Hematopoietic multipotent progenitor cell treated with erythropoietin and hydrocortisone succinate and interleukin-3 and kit ligand, for 6 days (in vitro differentiated cells): Measurements from ENCODE around the gene POLR2L.

Experiments used
- DNase-seq: peaks from one replicate; pipeline ENCODE4 v3.0.0-alpha.2; 2015

POLR2L gene

DNA sequence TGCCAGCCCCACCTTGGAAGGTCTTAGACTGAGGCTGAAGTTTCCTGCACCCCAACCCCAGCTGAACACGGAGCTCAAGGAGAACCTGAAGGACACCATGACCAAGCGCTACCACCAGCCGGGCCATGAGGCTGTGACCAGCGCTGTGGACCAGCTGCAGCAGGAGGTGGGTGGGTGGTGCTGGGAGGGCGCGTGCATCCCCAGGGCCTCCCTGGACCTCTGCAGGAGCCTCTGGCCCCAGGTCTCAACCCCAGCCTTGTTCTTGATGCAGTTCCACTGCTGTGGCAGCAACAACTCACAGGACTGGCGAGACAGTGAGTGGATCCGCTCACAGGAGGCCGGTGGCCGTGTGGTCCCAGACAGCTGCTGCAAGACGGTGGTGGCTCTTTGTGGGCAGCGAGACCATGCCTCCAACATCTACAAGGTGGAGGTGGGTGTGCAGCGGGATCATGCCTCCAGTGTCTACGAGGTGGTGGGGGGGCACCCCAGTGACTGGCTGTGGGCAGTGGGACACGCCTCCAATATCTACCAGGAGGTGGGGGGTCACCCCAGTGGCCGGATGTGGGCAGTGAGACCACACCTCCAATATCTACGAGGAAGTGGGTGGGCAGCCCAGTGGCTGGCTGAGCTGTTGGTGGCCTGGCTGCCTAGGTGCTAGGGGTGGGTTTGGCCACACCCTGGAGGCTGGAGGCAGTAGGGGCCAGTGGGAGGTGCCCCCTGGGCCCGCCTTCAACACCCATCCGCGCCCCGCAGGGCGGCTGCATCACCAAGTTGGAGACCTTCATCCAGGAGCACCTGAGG is 4.9 kb downstream of the POLR2L start:
- peak; percentile 68 for DNase-seq

DNA sequence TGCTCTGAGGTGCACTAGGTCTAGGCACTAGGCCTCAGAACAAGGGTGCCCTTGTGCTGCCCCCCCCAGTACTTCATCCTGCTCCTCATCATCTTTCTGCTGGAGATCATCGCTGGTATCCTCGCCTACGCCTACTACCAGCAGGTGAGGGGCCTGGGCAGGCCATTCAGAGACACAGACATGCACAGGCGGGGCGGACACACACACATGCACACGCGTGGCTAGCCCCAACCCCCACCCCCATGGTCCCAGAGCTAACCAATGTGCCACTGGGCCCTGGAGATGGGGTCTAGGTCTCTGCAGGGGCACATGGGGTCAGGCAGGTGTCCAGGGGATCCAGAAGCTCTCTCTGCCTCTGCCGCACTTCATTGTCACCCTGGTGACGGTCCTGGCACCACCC is 5.6 kb downstream of the POLR2L start:
- DNase-seq: no peak

DNA sequence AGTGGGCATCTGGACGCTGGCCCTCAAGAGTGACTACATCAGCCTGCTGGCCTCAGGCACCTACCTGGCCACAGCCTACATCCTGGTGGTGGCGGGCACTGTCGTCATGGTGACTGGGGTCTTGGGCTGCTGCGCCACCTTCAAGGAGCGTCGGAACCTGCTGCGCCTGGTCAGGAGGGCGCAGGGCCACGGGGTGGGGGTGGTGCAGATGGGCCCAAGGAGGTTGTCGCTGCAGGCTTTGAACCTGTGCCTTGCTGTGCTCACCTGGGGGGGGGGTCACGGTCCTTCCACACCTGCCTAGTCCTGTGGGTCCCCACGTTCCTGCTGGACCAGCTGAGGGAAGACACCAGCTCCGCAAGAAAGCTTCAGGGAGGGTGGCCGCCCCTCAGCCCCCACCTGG is 6.1 kb downstream of the POLR2L start:
- DNase-seq: no peak

DNA sequence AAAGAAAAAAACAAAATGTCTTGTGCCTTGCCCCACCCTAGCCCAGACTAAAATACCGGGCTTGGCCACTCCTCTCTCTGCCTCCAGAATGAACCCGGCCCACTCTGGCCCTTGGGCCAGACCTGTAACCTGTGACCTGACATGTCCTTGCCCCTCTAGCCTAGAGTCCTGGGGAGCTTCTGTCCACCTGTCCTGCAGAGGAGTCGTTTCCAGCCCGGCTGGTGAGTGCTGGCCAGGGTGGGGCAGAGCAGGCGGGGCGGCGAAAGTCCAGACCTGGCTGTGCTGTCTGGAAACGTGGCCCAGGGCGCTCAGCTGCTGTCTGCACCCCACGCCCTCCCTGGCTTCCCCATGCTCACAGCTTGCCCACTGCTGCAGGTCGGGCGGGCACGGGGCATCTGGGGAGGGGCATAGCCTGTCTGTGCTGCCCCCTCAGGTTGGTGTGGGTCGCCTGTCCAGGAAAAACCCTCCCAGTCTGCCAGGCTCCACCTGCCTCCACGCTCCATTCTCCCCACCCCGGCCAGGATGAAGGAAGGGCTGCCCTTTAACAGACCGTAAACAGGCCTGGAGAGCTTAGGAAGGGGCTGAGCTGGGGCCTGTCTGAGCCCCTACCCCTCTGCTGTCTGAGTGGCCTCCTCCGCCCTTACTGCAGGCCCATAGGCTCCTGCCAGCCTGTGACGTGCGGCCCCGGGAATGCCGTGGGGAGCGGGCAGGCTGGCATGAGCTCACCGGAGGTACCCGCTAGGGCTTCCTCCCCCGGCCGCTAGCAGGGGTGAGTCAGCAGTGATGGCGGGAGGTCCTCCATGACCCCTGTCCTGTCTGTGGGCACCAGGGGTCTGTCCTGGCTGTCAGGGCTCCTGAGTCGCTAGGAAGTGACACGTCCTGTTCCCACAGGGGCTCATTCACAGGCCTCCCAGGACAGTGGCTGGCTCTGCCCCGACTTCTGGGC is 7.7 kb downstream of the POLR2L start:
- peak; percentile 47 for DNase-seq

DNA sequence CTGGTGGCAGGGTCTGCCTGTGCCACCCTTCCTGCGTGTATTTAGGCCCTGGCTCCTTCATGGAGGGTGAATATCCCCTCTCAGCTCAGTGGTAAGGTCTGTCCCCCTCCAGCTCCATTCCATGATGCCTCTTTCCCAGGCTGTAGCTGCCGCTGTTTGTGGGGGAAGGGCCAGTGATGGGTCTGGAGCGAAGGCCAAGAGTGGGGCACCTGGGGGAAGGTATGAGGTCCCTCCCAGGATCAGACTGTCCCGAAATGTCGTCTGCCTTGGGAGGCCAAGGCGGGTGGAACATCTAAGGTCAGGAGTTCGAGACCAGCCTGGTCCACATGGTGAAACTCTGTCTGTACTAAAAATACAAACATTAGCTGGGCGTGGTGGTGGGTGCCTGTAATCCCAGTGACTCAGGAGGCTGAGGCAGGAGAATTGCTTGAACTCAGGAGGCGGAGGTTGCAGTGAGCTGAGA is 8.4 kb downstream of the POLR2L start:
- DNase-seq: no peak

DNA sequence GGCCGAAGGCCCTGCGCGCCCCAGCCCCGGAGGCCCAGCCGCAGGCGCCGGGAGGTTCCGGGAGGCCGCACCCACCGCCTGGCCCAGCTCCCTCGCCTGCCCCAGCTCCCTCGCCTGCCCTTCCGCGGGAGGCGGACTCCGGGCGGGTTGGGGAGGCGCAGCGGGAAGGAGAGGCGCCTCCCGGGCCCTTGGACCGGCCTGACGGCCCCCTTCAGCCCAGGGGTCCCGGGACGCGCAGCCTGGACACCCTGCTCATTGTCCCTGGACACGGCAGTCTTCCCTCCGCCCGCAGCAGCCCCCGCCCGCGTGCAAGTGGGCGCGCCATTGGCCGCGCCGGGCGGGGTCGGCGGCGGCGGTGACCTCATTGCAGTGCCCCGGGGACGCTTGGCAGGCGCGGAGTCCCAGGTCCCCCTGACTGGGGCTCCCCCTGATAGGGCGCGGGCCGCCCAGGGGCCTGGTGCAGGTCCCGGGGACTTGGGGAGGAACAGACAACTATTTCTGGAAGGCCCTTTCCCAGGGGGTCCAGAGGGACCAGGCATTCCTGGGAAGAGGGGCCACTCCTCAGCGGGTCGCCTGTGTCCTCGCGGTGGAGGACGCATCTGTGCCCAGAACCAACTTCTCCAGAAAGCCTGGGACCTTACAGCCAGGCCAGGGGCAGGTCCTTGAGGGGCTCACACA is 9.1 kb downstream of the POLR2L start:
- peak; percentile 70 for DNase-seq

DNA sequence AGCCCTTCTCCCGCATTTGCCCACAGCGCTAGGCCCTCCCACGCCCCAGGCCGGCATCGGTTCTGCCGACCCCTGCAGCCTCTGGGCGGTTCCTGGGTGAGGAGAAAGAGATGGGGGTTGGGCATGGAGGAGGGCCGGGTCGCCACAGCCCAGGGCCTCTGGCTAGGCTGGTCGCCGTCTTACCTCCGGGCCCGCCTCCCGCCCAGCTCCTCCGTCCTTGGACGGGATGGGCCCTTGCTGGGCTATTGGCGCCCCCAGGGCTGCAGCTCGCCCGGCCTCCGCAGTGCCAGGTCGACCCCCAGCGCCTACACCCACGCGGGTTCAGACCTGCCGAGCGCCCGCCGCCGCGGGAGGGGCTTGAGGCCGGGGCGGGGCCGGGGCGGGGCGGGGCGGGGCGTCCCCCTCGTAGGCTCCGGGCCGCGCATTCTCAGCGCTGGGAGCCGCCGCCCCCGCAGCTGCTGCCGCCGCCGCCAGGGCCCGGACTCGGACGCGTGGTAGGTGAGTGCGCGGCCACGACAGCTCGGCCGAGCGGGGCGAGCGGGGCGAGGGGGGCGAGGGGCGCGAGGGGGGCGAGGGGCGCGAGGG is 9.7 kb downstream of the POLR2L start, which contains the start of gene CD151:
Gene CD151 (plus strand): TSS at position 424 of the 585 bp plus-strand sequence. CDS start 3,118 bp downstream, outside the sequence.
- peak; percentile 74 for DNase-seq

DNA sequence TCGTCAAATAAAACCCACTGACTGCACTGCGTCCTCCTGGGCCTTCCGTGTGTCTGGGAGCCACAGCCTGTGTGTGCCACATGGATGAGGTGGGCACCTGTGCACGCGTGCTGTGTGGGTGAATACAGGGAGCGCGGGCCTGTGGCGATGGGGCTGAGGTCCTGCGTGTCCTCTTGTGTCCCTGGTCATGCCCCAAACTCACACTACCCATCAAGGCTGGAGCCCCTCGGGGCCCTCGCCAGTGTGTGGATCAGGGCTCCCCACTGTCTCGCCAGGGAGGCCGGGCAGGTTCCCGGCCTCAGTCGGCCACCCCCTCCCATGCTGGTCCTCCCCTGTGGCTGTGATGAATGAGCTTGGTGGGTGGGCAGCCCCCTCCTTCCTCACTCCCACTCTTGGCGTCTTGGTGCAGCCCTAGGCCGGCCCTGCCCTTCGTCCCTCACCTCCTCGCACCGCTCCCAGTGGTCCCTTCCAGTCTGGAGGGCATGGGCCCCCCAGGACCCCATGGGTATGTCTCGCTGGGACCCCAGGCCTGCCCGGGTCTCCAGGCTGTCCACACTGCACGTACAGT is 10.3 kb downstream of the POLR2L start:
- DNase-seq: no peak

DNA sequence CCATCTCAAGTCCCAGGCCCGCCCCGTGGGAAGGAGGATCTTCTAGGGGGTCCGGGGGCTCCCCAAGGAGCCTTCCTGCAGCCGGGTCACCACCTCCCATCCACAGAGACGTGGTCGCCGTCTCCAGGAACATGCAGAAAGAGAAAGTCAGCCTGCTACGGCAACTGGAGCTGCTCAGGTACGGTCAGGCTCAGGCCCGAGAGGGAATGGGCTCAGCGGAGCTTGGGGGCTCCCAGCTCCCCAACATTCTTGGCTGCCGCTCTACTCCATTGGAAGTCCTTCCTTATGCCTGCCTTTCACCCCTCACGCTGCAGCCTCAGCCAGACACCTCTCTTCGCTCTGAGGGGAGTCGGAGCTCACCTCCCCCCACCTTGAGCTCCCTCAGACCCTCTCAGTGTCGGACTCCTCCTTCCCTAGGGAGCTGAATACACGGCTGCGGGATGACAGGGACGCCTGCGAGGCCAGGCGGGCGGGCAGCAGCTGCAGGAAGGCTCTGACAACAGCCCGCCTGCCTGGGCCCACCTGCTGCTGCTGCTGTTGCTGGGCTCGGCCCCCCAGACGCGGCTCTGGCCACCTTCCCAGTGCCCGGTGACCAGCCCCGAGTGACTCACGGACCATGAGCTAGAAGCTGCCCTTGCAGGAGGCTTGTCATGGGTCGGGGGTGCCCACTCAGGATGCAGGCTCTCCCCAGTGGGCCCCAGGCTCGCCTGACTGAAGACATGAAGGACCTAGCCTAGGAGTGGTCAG is 11.0 kb downstream of the POLR2L start:
- no peak for DNase-seq

DNA sequence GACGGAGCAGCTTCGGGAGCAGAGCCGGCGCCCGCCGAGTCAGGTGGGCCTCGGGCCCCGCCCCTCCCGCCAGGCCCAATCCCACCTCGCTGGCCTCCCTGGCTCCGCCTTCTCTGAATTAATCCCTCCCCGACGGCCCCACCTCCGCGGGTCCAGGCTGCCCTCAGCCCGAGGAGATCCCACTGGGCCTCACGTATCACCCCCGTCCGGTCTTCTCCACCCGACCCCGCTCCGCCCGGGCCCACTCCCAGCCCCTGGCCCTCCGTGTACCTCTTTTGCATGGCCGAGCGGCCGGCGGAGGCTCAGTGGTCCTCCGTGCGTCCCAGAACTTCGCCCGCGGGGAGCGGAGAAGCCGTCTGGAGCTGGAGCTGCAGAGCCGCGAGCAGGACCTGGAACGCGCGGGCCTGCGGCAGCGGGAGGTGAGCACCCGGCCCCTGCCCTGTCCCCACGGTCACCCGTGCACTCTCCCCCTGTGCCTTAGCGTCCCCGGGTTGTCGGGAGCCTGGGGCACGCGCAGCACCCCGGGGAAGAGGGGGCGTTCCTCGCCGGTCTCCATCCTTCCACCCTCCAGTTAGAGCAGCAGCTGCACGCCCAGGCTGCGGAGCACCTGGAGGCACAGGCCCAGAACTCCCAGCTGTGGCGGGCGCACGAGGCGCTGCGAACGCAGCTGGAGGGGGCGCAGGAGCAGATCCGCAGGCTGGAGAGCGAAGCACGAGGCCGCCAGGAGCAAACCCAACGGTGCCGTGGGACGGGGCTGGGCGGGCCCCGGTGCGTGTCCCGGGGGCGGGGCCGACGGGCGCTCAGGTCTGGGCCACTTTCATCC is 11.8 kb downstream of the POLR2L start:
- peak; percentile 89 for DNase-seq

DNA sequence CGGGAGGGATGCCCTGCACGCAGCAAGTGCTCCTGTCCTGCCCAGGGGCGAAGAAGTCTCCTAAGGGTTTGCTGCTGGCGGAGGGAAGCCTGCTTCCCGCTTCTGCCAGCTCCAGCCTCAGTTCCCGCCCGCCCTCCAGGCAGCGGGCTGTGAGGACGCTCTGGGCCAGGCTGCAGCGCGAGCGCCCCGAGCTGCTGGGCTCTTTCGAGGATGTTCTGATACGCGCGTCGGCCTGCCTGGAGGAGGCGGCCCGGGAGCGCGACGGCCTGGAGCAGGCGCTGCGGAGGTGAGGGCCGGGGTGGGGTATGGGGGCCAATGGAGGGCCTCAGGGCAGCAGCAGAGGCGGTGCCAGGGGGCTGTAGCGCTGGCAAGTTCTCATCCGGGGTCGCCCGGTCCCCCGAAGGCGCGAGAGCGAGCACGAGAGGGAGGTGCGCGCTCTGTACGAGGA is 12.5 kb downstream of the POLR2L start:
- no peak for DNase-seq

DNA sequence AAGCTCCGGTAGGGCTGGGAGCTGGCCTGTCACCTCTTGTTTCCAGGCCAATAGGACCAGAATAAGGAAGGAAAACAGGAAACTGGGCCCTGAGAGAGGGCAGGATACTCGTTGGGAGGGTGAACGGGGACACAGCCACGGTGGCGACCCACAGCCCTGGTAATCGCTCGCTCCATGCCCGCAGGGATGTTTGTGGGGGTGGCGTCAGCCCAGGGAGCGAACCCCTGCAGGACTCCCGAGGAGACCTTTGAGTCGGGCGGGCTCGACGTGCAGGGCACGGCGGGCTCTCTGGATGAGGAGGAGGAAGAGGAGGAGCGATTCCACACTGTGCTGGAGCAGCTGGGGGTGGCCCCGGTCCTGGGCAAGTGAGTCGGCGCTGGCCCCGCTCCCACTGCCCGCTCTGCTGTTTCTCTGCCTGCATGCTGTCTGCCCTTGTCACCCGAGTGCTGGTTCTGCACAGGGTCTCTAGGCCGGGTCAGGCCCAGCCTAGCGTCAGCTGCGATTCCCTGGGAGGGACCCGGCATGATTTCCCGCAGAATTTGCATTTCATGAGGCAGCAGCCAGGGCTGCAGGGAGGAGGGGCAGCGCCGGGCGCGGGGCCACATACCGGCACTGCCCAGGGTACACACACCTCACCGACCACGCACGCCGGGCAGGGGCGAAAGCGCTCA is 13.0 kb downstream of the POLR2L start:
- no peak for DNase-seq

DNA sequence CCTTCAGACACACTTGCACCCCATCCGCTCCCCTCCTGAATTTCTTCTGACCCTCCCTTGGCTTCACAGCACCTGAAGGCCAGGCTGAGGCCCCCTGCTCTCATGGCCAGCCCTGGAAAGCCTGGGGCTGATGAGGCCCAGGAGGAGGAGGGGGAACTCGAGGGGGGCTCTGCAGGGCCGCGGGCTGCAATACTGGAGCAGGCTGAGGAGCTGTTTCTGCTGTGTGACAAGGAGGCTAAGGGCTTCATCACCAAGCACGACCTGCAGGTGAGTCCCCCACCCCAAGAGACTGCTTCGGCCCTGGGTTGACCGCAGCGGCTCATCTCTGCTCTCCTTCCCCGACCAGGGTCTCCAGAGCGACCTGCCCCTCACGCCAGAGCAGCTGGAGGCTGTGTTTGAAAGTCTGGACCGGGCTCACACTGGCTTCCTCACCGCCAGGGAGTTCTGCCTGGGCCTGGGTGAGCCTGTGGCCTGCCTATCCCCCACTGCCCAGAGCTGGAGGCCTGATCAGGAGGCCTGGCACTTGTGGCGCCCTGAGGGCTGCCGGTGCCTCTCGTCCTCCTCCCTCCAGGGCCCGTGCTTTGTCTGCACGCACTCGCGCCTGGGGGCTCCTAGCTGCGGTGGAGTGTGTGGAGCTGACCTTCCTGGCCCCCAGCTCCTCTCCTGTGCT is 13.7 kb downstream of the POLR2L start:
- no peak for DNase-seq

GRCh38 chr11:827897-828192 is 14.5 kb downstream of the POLR2L start, which contains the start of gene CRACR2B:
TSS of gene CRACR2B (plus strand) at chr11:827919. CDS start at chr11:828608, 689 bp downstream.
- DNase-seq: no peak

DNA sequence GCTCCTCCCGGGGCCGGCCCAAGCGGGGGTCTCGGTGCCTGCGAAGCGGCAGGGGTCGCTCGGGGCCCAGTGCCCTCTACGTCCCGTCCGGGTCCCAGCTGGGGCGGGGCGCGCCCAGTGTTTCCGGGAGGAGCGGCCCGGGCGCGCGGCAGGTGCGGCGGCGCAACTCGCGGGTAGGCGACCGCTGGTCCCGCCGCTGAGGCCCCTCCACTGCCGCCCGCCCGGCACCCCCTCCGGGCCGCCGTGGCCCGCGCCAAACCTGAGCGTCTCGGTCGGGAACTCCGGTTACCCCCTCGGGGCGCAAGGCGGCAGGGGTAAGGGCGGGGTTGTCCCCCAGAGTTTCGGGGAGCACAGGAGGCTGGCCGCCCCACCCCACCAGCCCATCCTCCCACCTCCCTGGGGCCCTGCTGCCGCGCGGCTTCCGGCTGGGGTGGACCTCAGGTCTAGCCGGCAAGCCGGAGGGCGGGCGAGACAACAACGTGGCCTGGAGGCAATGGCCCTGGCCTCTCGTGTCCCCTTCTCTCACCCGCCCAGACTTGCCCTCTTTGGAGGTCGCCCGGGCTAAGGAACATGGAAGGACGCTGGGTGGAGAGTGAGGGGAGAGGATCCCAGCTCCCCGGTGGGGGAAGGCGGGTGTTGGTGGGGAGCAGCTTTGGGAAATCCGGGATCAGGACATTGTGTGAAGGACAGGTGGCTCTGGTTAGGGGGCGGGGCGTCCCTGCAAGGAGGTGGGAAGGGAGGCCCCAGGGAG is 15.0 kb downstream of the POLR2L start:
- DNase-seq: peak; percentile 49

- DNase-seq: no peak
Observed at GRCh38 chr11:826836-827145, 15.5 kb downstream of the POLR2L start.

DNA sequence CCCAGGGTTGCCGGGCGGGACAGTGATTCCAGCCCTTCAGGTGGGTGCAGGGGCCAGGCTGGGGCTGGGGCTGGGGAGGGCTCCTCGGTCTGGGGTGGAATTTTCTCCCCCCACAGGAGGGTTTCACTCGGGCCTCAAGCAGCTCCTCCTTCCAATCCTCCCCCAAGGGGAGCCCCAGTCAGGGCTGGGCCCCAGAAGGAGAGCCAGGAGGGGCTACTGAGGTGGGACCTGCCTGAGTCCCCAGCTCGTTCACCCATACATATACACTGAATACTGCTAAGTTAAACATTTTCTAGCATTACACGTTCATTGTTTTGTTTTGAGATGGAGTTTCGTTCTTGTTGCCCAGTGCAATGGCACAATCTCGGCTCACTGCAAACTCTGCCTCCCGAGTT is 16.1 kb downstream of the POLR2L start:
- no peak for DNase-seq

GRCh38 chr11:825366-826226 is 16.7 kb downstream of the POLR2L start:
- DNase-seq: no peak
